ENCODE measurements around the gene LUC7L2. TPM values are rescaled to one million over a fixed set of nuclear protein-coding genes. Genes with fewer than 3 reads are reported as not detected.
A peak's percentile ranks its signal among the peaks of the same experiment; 100 is the strongest.

The LUC7L2 gene
- total and polyA plus RNA-seq, 2 of the 8 experiments (the other 6 are each of a cell fraction or from before 2014, with no cell fraction given) = 22.9 to 67.8 TPM

DNA sequence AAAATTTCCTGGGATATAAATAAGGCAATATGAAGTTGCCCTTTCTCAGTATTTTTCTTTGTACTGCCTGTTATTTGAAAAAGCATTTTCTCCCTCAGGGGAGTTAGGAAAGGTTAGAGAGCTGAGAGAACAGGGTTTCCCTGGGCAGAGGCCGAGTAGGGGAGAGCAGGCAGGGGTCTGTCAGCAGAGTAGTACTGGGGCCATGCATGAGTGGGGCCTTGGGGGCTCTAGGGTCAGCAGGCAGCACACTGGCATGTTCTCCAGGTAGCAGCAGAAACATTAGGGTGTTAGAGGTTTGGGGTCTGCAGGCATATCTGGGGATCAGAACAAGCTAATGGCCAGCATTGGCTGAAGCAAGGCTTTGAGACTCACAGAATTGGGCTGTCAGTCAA lies 67.3 kb downstream of the LUC7L2 start:
- no peaks in the 10 kb centered on the region for H3K27me3 ChIP-seq (replicated peaks in 1 of 4; ENCODE audit: control insufficient read depth in 3 of 4, extremely low read depth in 1 of 4, insufficient read depth in 3 of 4, low read length in 3 of 4)
- no peaks in the 10 kb centered on the region for H3K4me1 ChIP-seq (replicated peaks in 1 of 4; ENCODE audit: control insufficient read depth in 3 of 4, insufficient read depth in 4 of 4, low read length in 3 of 4)
- no peak overlapping the region for H3K18ac ChIP-seq (ENCODE audit: extremely low read depth, low read length)
- no peaks in the 10 kb centered on the region for H3K23me2 ChIP-seq (ENCODE audit: low read depth, low read length)
- no peaks in the 10 kb centered on the region; a peak in 1 of 4 replicates for H3K79me2 ChIP-seq (ENCODE audit: control insufficient read depth in 1 of 2, insufficient read depth in 2 of 2, low read length in 2 of 2)
- H2AFZ ChIP-seq (ENCODE audit: low read length) = no peak overlapping the region
- no peaks in the 10 kb centered on the region for H3K79me1 ChIP-seq (ENCODE audit: low read depth, low read length)
- H3K4ac ChIP-seq (replicated peaks; ENCODE audit: insufficient read length, low read depth, low read length) = no peak overlapping the region
- H3K9me3 ChIP-seq (ENCODE audit: insufficient read depth in 2 of 2, low read depth in 1 of 2, low read length in 1 of 2) = no peaks in the 10 kb centered on the region
- no peaks in the 10 kb centered on the region for H4K20me1 ChIP-seq (replicated peaks in 1 of 2; ENCODE audit: control insufficient read depth in 1 of 2, insufficient read depth in 2 of 2, low read length in 2 of 2)
- H4K8ac ChIP-seq (ENCODE audit: extremely low read depth, insufficient read depth, low read length) = no peak overlapping the region
- H3K14ac ChIP-seq (ENCODE audit: insufficient read length) = no peak overlapping the region
- 100% methylated on average over 1 of the region's 1 CpG; no CpG with 5 or more reads in 1 of the 2 experiments for WGBS, 2 experiments (ENCODE audit: extremely low coverage in 1 of 2, insufficient coverage in 1 of 2, insufficient read length in 1 of 2, insufficient replicate concordance in 2 of 2, low coverage in 1 of 2, low lambda C conversion rate in 2 of 2, missing lambda C conversion rate in 1 of 2)
- H3K23ac ChIP-seq (ENCODE audit: insufficient read length) = no peak overlapping the region
- H3K56ac ChIP-seq (replicated peaks; ENCODE audit: insufficient read length, low read depth, low read length) = no peak overlapping the region
- no peak overlapping the region for H2BK12ac ChIP-seq (ENCODE audit: low read depth, low read length)
- no peak overlapping the region for H4K5ac ChIP-seq (ENCODE audit: insufficient read length, low read depth, low read length)
- no peak overlapping the region for H3K27ac ChIP-seq (ENCODE audit: low read depth, low read length)
- ChIA-PET POLR2A (ENCODE audit: partially characterized antibody) (interaction anchor here (1.2 to 2.1 kb wide), 4 partner anchors 9 to 98 kb away, joined by 3 to 6 read pairs (median 5); partner anchors contain the start of gene KLRG2), CTCF (ENCODE audit: partially characterized antibody) (interaction anchor here (0.5 to 1.8 kb wide), 4 partner anchors 13 to 194 kb away, joined by 3 to 4 read pairs (median 3); no protein-coding TSS in a partner anchor)
- H2AK5ac ChIP-seq (ENCODE audit: low read depth, low read length) = no peak overlapping the region
- no peak overlapping the region for H3K9ac ChIP-seq (replicated peaks in 1 of 4; ENCODE audit: extremely low read depth in 1 of 4, low read depth in 3 of 4, low read length in 3 of 4)
- no peak overlapping the region for H2BK120ac ChIP-seq (replicated peaks; ENCODE audit: low read depth, low read length)
- no peak overlapping the region for H3K4me2 ChIP-seq (ENCODE audit: insufficient read depth in 1 of 2, low read depth in 2 of 2, low read length in 2 of 2)
- no peak overlapping the region for H2BK20ac ChIP-seq (ENCODE audit: low read length)
- FAIRE-seq (no peak), DNase-seq (ENCODE audit: low read depth in 1 of 2, low spot score in 2 of 2) (peak in 1 of 2 experiments; percentile 45)
- H3K36me3 ChIP-seq (ENCODE audit: control insufficient read depth in 2 of 4, insufficient read depth in 4 of 4, low read length in 3 of 4) = peaks cover 0 to 22% (median 8%) of the 10 kb centered on the region in 4 experiments; a peak in 5 of 8 replicates
- no peak overlapping the region for H4K91ac ChIP-seq (replicated peaks; ENCODE audit: insufficient read length, low read length)
- H2BK15ac ChIP-seq (ENCODE audit: low read length) = no peak overlapping the region
- no peak overlapping the region for H2BK5ac ChIP-seq (ENCODE audit: low read depth, low read length)
- no peak overlapping the region for H3K4me3 ChIP-seq (ENCODE audit: extremely low read depth in 1 of 4, insufficient read depth in 2 of 4, low read depth in 3 of 4, low read length in 4 of 4)
- no peak for TF ChIP-seq ZNF274 (IDR thresholded peaks at IDR 0.05; ENCODE audit: borderline replicate concordance, extremely low read depth, low read length)
- TF ChIP-seq EP300 (IDR thresholded peaks at IDR 0.05; ENCODE audit: borderline replicate concordance in 1 of 2, low read depth in 2 of 2, low read length in 2 of 2) = no peak
- no peak for TF ChIP-seq GTF2F1 (IDR thresholded peaks at IDR 0.05; ENCODE audit: borderline replicate concordance, low read depth, low read length)
- TF ChIP-seq GABPA (IDR thresholded peaks at IDR 0.05; ENCODE audit: borderline replicate concordance, insufficient read depth, low read length) = no peak
- no peak for TF ChIP-seq TAF1 (IDR thresholded peaks at IDR 0.05; ENCODE audit: low read depth, low read length)
- TF ChIP-seq, protein P1, sequence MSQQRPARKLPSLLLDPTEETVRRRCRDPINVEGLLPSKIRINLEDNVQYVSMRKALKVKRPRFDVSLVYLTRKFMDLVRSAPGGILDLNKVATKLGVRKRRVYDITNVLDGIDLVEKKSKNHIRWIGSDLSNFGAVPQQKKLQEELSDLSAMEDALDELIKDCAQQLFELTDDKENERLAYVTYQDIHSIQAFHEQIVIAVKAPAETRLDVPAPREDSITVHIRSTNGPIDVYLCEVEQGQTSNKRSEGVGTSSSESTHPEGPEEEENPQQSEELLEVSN (IDR thresholded peaks at IDR 0.05) = no peak
- TF ChIP-seq MAFK (IDR thresholded peaks at IDR 0.05; ENCODE audit: low read depth, low read length) = no peak
- TF ChIP-seq TEAD4 (IDR thresholded peaks at IDR 0.05; ENCODE audit: low read depth, low read length) = no peak
- no peak for TF ChIP-seq BRCA1 (IDR thresholded peaks at IDR 0.05; ENCODE audit: low read depth, low read length)
- no peak for TF ChIP-seq YY1 (IDR thresholded peaks at IDR 0.05; ENCODE audit: low read depth, low read length)
- no peak for TF ChIP-seq CHD2 (IDR thresholded peaks at IDR 0.05; ENCODE audit: low read length)
- TF ChIP-seq KDM1A (IDR thresholded peaks at IDR 0.05; ENCODE audit: borderline replicate concordance, low read length) = no peak
- TF ChIP-seq, protein P2, sequence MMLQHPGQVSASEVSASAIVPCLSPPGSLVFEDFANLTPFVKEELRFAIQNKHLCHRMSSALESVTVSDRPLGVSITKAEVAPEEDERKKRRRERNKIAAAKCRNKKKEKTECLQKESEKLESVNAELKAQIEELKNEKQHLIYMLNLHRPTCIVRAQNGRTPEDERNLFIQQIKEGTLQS (IDR thresholded peaks at IDR 0.05; ENCODE audit: insufficient read depth, low read depth, low read length) = no peak

Data from H1 (cell line).